ENCODE data around the gene ARID1B.

ARID1B gene

DNA sequence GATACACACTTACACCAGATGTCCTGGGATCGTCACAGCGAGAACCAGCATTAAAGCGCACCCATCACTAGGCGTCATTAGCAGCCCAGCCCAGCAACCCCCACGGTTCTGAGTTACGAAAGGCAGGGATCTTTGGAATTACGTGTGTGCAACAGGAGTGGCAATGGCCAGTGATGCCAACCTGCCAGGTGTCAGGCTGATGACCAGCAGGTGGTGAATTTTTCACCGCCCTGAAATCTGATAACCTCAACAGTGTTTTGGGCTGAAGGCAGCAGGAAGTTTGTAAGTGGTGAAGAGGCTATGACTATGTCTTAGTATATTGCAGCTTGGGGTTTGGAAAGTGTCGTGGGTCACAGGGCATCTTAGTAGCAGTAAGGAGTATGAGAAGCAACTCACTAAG is 380.1 kb downstream of the ARID1B start:
- no peak overlapping the region for H3K4me3 ChIP-seq (ENCODE audit: low read depth, low read length)
- no peaks in the 10 kb centered on the region for H3K9me3 ChIP-seq (ENCODE audit: control insufficient read depth, insufficient read depth, low read depth, low read length)
- peaks cover 0 to 14% of the 10 kb centered on the region in 2 experiments; a peak in 1 of 3 replicates for H3K36me3 ChIP-seq (ENCODE audit: control insufficient read depth in 2 of 2, insufficient read depth in 1 of 2, low read length in 2 of 2)
- TF ChIP-seq GLIS1 (tag by site-specific recombination; IDR thresholded peaks at IDR 0.05): no peak
- TF ChIP-seq ZNF2 (tag by site-specific recombination; IDR thresholded peaks at IDR 0.05): no peak
- TF ChIP-seq ZNF701 (tag by site-specific recombination; IDR thresholded peaks at IDR 0.05): no peak
- TF ChIP-seq MYNN (tag by site-specific recombination; IDR thresholded peaks at IDR 0.05; ENCODE audit: borderline replicate concordance): no peak
- TF ChIP-seq ZNF530 (tag by site-specific recombination; IDR thresholded peaks at IDR 0.05; ENCODE audit: low read depth): no peak
- TF ChIP-seq, protein P1, sequence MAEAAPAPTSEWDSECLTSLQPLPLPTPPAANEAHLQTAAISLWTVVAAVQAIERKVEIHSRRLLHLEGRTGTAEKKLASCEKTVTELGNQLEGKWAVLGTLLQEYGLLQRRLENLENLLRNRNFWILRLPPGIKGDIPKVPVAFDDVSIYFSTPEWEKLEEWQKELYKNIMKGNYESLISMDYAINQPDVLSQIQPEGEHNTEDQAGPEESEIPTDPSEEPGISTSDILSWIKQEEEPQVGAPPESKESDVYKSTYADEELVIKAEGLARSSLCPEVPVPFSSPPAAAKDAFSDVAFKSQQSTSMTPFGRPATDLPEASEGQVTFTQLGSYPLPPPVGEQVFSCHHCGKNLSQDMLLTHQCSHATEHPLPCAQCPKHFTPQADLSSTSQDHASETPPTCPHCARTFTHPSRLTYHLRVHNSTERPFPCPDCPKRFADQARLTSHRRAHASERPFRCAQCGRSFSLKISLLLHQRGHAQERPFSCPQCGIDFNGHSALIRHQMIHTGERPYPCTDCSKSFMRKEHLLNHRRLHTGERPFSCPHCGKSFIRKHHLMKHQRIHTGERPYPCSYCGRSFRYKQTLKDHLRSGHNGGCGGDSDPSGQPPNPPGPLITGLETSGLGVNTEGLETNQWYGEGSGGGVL (tag by site-specific recombination; IDR thresholded peaks at IDR 0.05): no peak
- no peak for TF ChIP-seq ZNF510 (tag by site-specific recombination; IDR thresholded peaks at IDR 0.05; ENCODE audit: insufficient replicate concordance)
- TF ChIP-seq ZNF350 (tag by site-specific recombination; IDR thresholded peaks at IDR 0.05): no peak
- TF ChIP-seq ZFP37 (tag by site-specific recombination; IDR thresholded peaks at IDR 0.05): no peak
- no peak for TF ChIP-seq SCRT2 (tag by site-specific recombination; IDR thresholded peaks at IDR 0.05)
- TF ChIP-seq ZNF544 (tag by site-specific recombination; IDR thresholded peaks at IDR 0.05): no peak
- no peak for TF ChIP-seq ZNF624 (tag by site-specific recombination; IDR thresholded peaks at IDR 0.05)
- TF ChIP-seq ZNF112 (tag by site-specific recombination; IDR thresholded peaks at IDR 0.05): no peak
- no peak for TF ChIP-seq ZNF791 (tag by site-specific recombination; IDR thresholded peaks at IDR 0.05)
- no peak for TF ChIP-seq OSR2 (tag by site-specific recombination; IDR thresholded peaks at IDR 0.05)
- CTCF ChIA-PET: no interaction called here
- POLR2A ChIA-PET: no interaction called here
- no peak overlapping the region for H3K27ac ChIP-seq (ENCODE audit: extremely low read depth, low read depth, low read length)
- no peaks in the 10 kb centered on the region for H3K4me1 ChIP-seq (ENCODE audit: control insufficient read depth, insufficient read depth, low read length)

DNA sequence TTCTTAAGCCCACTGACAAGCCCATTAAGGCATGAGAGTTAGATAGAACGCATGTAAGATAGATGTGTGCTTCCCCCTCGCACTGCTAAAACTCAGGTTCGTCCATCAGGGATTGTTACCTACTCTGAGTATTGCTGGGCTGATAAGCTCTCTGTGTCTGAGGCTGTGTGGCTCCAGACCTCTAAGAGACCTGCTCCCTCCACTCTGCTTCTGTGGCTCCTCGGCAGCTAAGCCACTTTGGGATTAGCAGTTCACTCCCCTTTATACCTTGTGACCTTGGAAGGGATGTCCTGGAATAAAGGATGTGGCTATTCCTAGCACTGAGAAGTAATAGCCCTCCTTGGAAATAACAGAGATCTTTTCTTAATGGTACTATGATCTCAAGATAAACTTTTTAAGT is 381.3 kb downstream of the ARID1B start:
- no peak overlapping the region for H3K27ac ChIP-seq (ENCODE audit: extremely low read depth, low read depth, low read length)
- H3K4me3 ChIP-seq (ENCODE audit: low read depth, low read length): no peak overlapping the region
- no peaks in the 10 kb centered on the region for H3K9me3 ChIP-seq (ENCODE audit: control insufficient read depth, insufficient read depth, low read depth, low read length)
- POLR2A ChIA-PET: no interaction called here
- peaks cover 0 to 14% of the 10 kb centered on the region in 2 experiments; a peak in 1 of 3 replicates for H3K36me3 ChIP-seq (ENCODE audit: control insufficient read depth in 2 of 2, insufficient read depth in 1 of 2, low read length in 2 of 2)
- CTCF ChIA-PET: interaction anchor here (0.9 to 1.7 kb wide), 2 partner anchors 18 to 124 kb away, joined by 3 read pairs; no protein-coding TSS in a partner anchor
- no peaks in the 10 kb centered on the region for H3K4me1 ChIP-seq (ENCODE audit: control insufficient read depth, insufficient read depth, low read length)
- TF ChIP-seq KLF16 (tag by site-specific recombination; IDR thresholded peaks at IDR 0.05) (no peak), ZNF140 (tag by site-specific recombination; IDR thresholded peaks at IDR 0.05) (no peak), ZNF768 (tag by site-specific recombination; IDR thresholded peaks at IDR 0.05) (no peak), ZNF202 (tag by site-specific recombination; IDR thresholded peaks at IDR 0.05; ENCODE audit: borderline replicate concordance) (no peak), ZNF654 (tag by site-specific recombination; IDR thresholded peaks at IDR 0.05; ENCODE audit: low read depth) (no peak), ZNF155 (tag by site-specific recombination; IDR thresholded peaks at IDR 0.05) (no peak), ZNF37A (tag by site-specific recombination; IDR thresholded peaks at IDR 0.05) (no peak), KLF7 (tag by site-specific recombination; IDR thresholded peaks at IDR 0.05; ENCODE audit: borderline replicate concordance) (no peak), ZBTB20 (tag by site-specific recombination; IDR thresholded peaks at IDR 0.05) (no peak), ZNF664 (tag by site-specific recombination; IDR thresholded peaks at IDR 0.05) (no peak), ZNF701 (tag by site-specific recombination; IDR thresholded peaks at IDR 0.05) (no peak), GLIS2 (tag by site-specific recombination; IDR thresholded peaks at IDR 0.05) (no peak), IKZF3 (tag by site-specific recombination; IDR thresholded peaks at IDR 0.05) (no peak)
- TF ChIP-seq, protein P2, sequence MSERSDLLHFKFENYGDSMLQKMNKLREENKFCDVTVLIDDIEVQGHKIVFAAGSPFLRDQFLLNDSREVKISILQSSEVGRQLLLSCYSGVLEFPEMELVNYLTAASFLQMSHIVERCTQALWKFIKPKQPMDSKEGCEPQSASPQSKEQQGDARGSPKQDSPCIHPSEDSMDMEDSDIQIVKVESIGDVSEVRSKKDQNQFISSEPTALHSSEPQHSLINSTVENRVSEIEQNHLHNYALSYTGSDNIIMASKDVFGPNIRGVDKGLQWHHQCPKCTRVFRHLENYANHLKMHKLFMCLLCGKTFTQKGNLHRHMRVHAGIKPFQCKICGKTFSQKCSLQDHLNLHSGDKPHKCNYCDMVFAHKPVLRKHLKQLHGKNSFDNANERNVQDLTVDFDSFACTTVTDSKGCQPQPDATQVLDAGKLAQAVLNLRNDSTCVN (tag by site-specific recombination; optimal IDR thresholded peaks at IDR 0.05): no peak
- TF ChIP-seq, protein P3, sequence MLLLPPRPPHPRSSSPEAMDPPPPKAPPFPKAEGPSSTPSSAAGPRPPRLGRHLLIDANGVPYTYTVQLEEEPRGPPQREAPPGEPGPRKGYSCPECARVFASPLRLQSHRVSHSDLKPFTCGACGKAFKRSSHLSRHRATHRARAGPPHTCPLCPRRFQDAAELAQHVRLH (tag by site-specific recombination; IDR thresholded peaks at IDR 0.05): no peak
- TF ChIP-seq, protein P4, sequence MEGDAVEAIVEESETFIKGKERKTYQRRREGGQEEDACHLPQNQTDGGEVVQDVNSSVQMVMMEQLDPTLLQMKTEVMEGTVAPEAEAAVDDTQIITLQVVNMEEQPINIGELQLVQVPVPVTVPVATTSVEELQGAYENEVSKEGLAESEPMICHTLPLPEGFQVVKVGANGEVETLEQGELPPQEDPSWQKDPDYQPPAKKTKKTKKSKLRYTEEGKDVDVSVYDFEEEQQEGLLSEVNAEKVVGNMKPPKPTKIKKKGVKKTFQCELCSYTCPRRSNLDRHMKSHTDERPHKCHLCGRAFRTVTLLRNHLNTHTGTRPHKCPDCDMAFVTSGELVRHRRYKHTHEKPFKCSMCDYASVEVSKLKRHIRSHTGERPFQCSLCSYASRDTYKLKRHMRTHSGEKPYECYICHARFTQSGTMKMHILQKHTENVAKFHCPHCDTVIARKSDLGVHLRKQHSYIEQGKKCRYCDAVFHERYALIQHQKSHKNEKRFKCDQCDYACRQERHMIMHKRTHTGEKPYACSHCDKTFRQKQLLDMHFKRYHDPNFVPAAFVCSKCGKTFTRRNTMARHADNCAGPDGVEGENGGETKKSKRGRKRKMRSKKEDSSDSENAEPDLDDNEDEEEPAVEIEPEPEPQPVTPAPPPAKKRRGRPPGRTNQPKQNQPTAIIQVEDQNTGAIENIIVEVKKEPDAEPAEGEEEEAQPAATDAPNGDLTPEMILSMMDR (tag by site-specific recombination; IDR thresholded peaks at IDR 0.05): no peak
- TF ChIP-seq, protein P5, sequence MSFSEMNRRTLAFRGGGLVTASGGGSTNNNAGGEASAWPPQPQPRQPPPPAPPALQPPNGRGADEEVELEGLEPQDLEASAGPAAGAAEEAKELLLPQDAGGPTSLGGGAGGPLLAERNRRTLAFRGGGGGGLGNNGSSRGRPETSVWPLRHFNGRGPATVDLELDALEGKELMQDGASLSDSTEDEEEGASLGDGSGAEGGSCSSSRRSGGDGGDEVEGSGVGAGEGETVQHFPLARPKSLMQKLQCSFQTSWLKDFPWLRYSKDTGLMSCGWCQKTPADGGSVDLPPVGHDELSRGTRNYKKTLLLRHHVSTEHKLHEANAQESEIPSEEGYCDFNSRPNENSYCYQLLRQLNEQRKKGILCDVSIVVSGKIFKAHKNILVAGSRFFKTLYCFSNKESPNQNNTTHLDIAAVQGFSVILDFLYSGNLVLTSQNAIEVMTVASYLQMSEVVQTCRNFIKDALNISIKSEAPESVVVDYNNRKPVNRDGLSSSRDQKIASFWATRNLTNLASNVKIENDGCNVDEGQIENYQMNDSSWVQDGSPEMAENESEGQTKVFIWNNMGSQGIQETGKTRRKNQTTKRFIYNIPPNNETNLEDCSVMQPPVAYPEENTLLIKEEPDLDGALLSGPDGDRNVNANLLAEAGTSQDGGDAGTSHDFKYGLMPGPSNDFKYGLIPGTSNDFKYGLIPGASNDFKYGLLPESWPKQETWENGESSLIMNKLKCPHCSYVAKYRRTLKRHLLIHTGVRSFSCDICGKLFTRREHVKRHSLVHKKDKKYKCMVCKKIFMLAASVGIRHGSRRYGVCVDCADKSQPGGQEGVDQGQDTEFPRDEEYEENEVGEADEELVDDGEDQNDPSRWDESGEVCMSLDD (tag by site-specific recombination; IDR thresholded peaks at IDR 0.05): no peak

All from HEK293 (cell line).